Activated CD8-positive, alpha-beta T cell treated with anti-CD3 and anti-CD28 coated beads for 36 hours (primary cell): ENCODE data around the gene CAB39L. TPM values are rescaled to one million over a fixed set of nuclear protein-coding genes. Genes with fewer than 3 reads are reported as not detected.

Source experiments
- ATAC-seq: fragments of 200-7000 bp; cut with Tn5 transposase; one replicate; pipeline ENCODE4 v1.10.0; 2021; ENCODE audit warnings: mild to moderate bottlenecking, moderate library complexity
- CTCF ChIA-PET: fragments of 350-600 bp; sonication (Branson Sonifier 250); formaldehyde crosslinking; loops from one replicate; lab custom pipeline; 2021; ENCODE audit warnings: antibody characterized with exemption; lab: Charles Lee
- POLR2A ChIA-PET: fragments of 350-600 bp; sonication (Branson Sonifier 250); formaldehyde crosslinking; loops from one replicate; lab custom pipeline; 2021; ENCODE audit warnings: antibody characterized with exemption; lab: Charles Lee
- DNase-seq: peaks from one replicate; pipeline ENCODE4 v3.0.0-alpha.2; 2020
- H3K27ac Mint-ChIP-seq: one replicate; pipeline ENCODE4 v1.8.0; 2021; ENCODE audit warnings: mild to moderate bottlenecking, mixed read lengths
- H3K27me3 Mint-ChIP-seq: one replicate; pipeline ENCODE4 v1.8.0; 2021; ENCODE audit warnings: mixed read lengths
- H3K36me3 Mint-ChIP-seq: one replicate; pipeline ENCODE4 v1.8.0; 2021; ENCODE audit warnings: low read depth, mixed read lengths
- H3K4me1 Mint-ChIP-seq: one replicate; pipeline ENCODE4 v1.8.0; 2021; ENCODE audit warnings: low read depth, mixed read lengths
- H3K4me3 Mint-ChIP-seq: one replicate; pipeline ENCODE4 v1.8.0; 2021; ENCODE audit warnings: mild to moderate bottlenecking, moderate library complexity, mixed read lengths
- H3K9me3 Mint-ChIP-seq: one replicate; pipeline ENCODE4 v1.8.0; 2021; ENCODE audit warnings: mixed read lengths
- CTCF ChIP-seq: fragments of 200-600 bp; IDR thresholded peaks from one replicate; pipeline ENCODE4 v1.8.0; 2022; ENCODE audit warnings: antibody characterized with exemption, mild to moderate bottlenecking
- intact Hi-C: fragments of 100-400 bp; cut with micrococcal nuclease; formaldehyde crosslinking; loops from one replicate; pipeline ENCODE4 v1.10.0; 2022
- total RNA-seq, 2 experiments: library from RNA; stranded (reverse); gene quantifications; one replicate each; pipeline ENCODE4 v1.2.3, GENCODE V29; 2021

Gene CAB39L
- total RNA-seq, 2 experiments from 2014 or later: 2.6 to 3.1 TPM

DNA sequence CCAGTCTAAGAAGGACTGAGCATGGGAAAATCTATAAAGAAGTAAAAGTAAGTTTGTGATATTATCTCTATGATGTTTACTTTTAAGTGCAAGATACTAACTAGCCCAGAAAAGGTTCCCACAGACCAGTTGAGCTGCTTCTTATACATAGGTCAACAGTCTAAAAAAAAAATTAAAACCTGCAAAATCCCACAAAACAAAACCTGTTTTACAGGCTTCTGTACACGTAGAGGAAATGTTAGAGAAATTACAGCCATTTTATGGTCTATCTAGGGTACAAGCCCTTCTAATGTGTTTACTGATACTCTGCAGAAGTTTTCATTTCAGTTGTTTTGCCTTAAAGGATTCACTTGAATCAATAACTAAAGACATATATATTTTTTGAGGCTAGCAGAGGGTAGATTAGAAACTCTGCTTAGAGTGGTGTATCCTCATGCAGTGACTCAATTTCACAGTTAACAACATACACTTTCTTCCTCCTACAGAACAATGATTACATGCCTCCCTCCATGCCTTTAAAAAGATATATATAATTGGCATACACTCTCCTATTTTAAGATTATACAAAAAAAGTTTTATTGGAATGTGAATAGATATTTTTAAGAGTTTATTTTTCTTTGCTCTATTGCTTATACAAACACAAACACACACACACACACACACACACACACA is 43.9 kb downstream of the CAB39L start:
- POLR2A ChIA-PET: no interaction called here
- H3K27ac Mint-ChIP-seq: no peak overlapping the region

DNA sequence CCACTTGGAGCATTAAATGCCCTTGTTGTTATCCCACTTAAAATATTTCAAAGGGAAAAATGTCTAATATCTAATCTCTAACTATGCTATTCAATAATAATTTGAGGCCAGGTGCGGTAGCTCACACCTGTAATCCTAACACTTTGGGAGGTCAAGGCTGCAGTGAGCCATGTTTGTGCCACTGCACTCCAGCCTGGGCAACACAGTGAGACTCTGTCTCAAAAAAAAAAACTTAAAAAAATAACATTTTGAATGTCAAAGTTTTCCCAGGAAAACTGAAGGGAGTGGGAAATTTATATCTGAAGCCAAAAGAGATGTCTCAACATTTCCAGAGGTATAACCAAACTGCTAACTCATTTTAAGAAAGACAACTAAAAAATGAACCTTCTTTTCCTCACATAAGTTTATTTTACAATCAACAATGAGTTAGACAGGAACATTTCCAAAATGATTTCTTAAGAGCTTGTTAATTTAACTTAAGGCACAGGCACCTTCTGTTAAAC is 47.9 kb downstream of the CAB39L start:
- POLR2A ChIA-PET: no interaction called here
- H3K4me3 Mint-ChIP-seq: no peak overlapping the region
- no peaks in the 10 kb centered on the region for H3K36me3 Mint-ChIP-seq
- TF ChIP-seq CTCF: no peak
- intact Hi-C loops: no loop called here
- H3K27me3 Mint-ChIP-seq: no peaks in the 10 kb centered on the region
- DNase-seq: no peak
- CTCF ChIA-PET: no interaction called here
- no peak for ATAC-seq
- no peaks in the 10 kb centered on the region for H3K4me1 Mint-ChIP-seq
- H3K27ac Mint-ChIP-seq: no peak overlapping the region
- peaks cover 2% of the 10 kb centered on the region for H3K9me3 Mint-ChIP-seq

More for the DNA sequence above, 43.9 kb downstream of the CAB39L start:
- H3K36me3 Mint-ChIP-seq: peaks cover 5% of the 10 kb centered on the region
- peaks cover 12% of the 10 kb centered on the region for H3K9me3 Mint-ChIP-seq
- H3K27me3 Mint-ChIP-seq: no peaks in the 10 kb centered on the region
- TF ChIP-seq CTCF: no peak
- ATAC-seq (no peak), DNase-seq (no peak)
- intact Hi-C loops: no loop called here
- no peaks in the 10 kb centered on the region for H3K4me1 Mint-ChIP-seq
- no peak overlapping the region for H3K4me3 Mint-ChIP-seq
- CTCF ChIA-PET: no interaction called here

GRCh38 chr13:49395451-49395865 is 48.4 kb downstream of the CAB39L start:
- no peaks in the 10 kb centered on the region for H3K4me1 Mint-ChIP-seq
- no peak overlapping the region for H3K4me3 Mint-ChIP-seq
- intact Hi-C loops: no loop called here
- H3K27ac Mint-ChIP-seq: no peak overlapping the region
- H3K36me3 Mint-ChIP-seq: no peaks in the 10 kb centered on the region
- DNase-seq (no peak), ATAC-seq (no peak)
- peaks cover 2% of the 10 kb centered on the region for H3K9me3 Mint-ChIP-seq
- no peak for TF ChIP-seq CTCF
- CTCF ChIA-PET: no interaction called here
- no peaks in the 10 kb centered on the region for H3K27me3 Mint-ChIP-seq
- POLR2A ChIA-PET: no interaction called here

DNA sequence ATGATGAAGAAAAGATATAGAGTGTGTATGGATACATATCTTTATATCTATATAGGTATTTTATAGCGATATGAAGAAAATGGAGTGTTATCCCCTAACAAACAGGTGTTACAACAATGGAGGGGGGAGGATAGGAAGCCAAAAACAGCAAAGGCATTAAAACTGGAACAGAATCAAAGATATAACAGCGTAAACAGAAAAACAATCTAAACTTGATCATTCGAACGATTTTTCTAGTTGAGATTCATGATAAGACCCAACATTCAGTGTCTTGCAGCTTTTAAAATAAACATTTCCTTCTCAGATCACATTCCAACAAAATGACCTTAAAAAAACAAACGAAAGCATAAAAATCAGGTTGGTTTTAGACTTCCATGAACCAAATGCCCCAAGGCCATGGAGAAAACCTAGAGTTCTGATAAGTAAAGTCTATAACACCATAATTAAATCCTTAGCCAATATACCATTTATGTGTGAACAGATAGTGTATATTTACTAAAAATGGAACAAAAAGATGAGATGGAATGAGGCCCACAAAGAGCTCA is 55.7 kb downstream of the CAB39L start:
- ChIA-PET CTCF (interaction anchor here (0.6 kb wide), 1 partner anchor 637 kb away, joined by 4 read pairs; no protein-coding TSS in a partner anchor), POLR2A (no interaction called here)
- Mint-ChIP-seq H3K36me3 (no peaks in the 10 kb centered on the region), H3K9me3 (peaks cover 2% of the 10 kb centered on the region), H3K27me3 (peaks cover 5% of the 10 kb centered on the region), H3K4me3 (no peak overlapping the region), H3K4me1 (no peaks in the 10 kb centered on the region), H3K27ac (no peak overlapping the region)
- intact Hi-C loops: no loop called here
- no peak for TF ChIP-seq CTCF
- ATAC-seq: no peak
- no peak for DNase-seq

DNA sequence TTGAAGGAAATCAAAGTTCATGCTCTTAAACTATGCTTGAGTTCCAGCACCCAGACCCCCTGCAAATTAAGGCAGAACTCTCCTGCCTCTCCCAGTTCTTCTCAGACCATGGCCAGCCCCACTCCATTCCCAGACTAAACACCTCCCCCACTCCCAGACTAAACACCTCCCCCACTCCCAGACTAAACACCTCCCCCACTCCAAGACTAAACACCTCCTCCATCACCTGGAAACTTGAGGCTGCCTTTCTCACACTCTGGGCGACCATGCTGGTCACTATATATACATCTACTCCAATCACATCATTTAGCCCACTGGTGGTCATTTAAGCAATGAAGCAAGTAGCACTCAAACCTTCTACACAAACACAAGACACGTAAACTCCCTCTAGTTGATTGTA is 57.2 kb downstream of the CAB39L start:
- ChIA-PET POLR2A (no interaction called here), CTCF (no interaction called here)
- H3K27me3 Mint-ChIP-seq: peaks cover 5% of the 10 kb centered on the region
- H3K36me3 Mint-ChIP-seq: no peaks in the 10 kb centered on the region
- TF ChIP-seq CTCF: no peak
- no peak overlapping the region for H3K4me3 Mint-ChIP-seq
- ATAC-seq (no peak), DNase-seq (no peak)
- H3K9me3 Mint-ChIP-seq: no peaks in the 10 kb centered on the region
- H3K27ac Mint-ChIP-seq: no peak overlapping the region
- no peaks in the 10 kb centered on the region for H3K4me1 Mint-ChIP-seq
- intact Hi-C loops: no loop called here
